K562 (cell line): ENCODE measurements around the gene ZFYVE1. TPM values are rescaled to one million over a fixed set of nuclear protein-coding genes. Genes with fewer than 3 reads are reported as not detected.
A peak's percentile ranks its signal among the peaks of the same experiment; 100 is the strongest.

Experiments
- C11orf30 ChIP-seq: fragments of 450-650 bp; IDR thresholded peaks from 2 replicates; pipeline ENCODE4 v1.6.1; 2016; ENCODE audit warnings: low read depth, mild to moderate bottlenecking
- CTBP1 ChIP-seq: fragments of 450-650 bp; IDR thresholded peaks from 2 replicates; pipeline ENCODE4 v1.6.1; 2016; ENCODE audit warnings: borderline replicate concordance
- E2F3 ChIP-seq: fragments of 250-450 bp; sonication (Bioruptor Pico); IDR thresholded peaks from 2 replicates; pipeline ENCODE4 v1.4.0; 2020; ENCODE audit warnings: mild to moderate bottlenecking
- EP400 ChIP-seq: fragments of 450-650 bp; IDR thresholded peaks from 2 replicates; pipeline ENCODE4 v1.6.1; 2017; ENCODE audit warnings: antibody characterized with exemption, mild to moderate bottlenecking, moderate library complexity
- GABPA ChIP-seq: fragments of 200-800 bp; sonication (Bioruptor generic); conservative IDR thresholded peaks from 2 replicates; pipeline ENCODE4 v1.6.1; 2016; ENCODE audit warnings: low read depth, missing genetic modification characterization, missing compliant biosample characterization
- KAT8 ChIP-seq: fragments of 450-650 bp; IDR thresholded peaks from 2 replicates; pipeline ENCODE4 v1.6.1; 2016; ENCODE audit warnings: low read depth, mild to moderate bottlenecking
- MTA1 ChIP-seq: fragments of 450-650 bp; IDR thresholded peaks from 2 replicates; pipeline ENCODE4 v1.6.1; 2017; ENCODE audit warnings: borderline replicate concordance
- PHF20 ChIP-seq: fragments of 450-650 bp; IDR thresholded peaks from 2 replicates; pipeline ENCODE4 v1.6.1; 2018; ENCODE audit not compliant: partially characterized antibody
- POLR2A ChIP-seq: fragments of 450-650 bp; conservative IDR thresholded peaks from 2 replicates; pipeline ENCODE4 v1.6.1; 2016
- POLR2B ChIP-seq: fragments of 450-650 bp; IDR thresholded peaks from 2 replicates; pipeline ENCODE4 v1.6.1; 2018; ENCODE audit warnings: low read depth; ENCODE audit not compliant: partially characterized antibody
- RAD51 ChIP-seq: fragments of 450-650 bp; IDR thresholded peaks from 2 replicates; pipeline ENCODE4 v1.7.1; 2016; ENCODE audit warnings: low read depth, mild to moderate bottlenecking, borderline replicate concordance
- SOX6 ChIP-seq: fragments of 450-650 bp; IDR thresholded peaks from 2 replicates; pipeline ENCODE4 v1.6.1; 2014; ENCODE audit warnings: mild to moderate bottlenecking
- TCFL5 ChIP-seq: fragments of 250-450 bp; sonication (Bioruptor Pico); conservative IDR thresholded peaks from 2 replicates; pipeline ENCODE4 v1.6.1; 2021; ENCODE audit warnings: mild to moderate bottlenecking, moderate library complexity, matching md5 sums
- ZBTB12 ChIP-seq: fragments of 250-450 bp; sonication (Bioruptor Pico); IDR thresholded peaks from 2 replicates; pipeline ENCODE4 v1.4.0; 2020
- ZNF174 ChIP-seq: fragments of 250-450 bp; sonication (Bioruptor Pico); IDR thresholded peaks from 2 replicates; pipeline ENCODE4 v1.4.0; 2020; ENCODE audit warnings: mild to moderate bottlenecking
- ZNF175 ChIP-seq: fragments of 200-800 bp; sonication (Bioruptor generic); IDR thresholded peaks from 2 replicates; pipeline ENCODE4 v1.6.1; 2016; ENCODE audit warnings: low read depth, mild to moderate bottlenecking, missing genetic modification characterization, missing compliant biosample characterization
- ZNF644 ChIP-seq: fragments of 200-800 bp; sonication (Bioruptor generic); IDR thresholded peaks from 2 replicates; pipeline ENCODE4 v1.6.1; 2016; ENCODE audit warnings: low read depth, missing genetic modification characterization, missing compliant biosample characterization
- polyA plus RNA-seq, 8 experiments: library from polyadenylated mRNA; depleted of rRNA in 4 of 8; stranded (reverse) in 5 of 8; unstranded in 3 of 8; fragments of >200 nt; fragmentation: Nextera tagmentation in 2 of 8; fragmentation: Illumina TruSeq in 1 of 8; extraction: Ambion mirVana in 2 of 8; extraction: Trizol in 1 of 8; gene quantifications; 2 replicates each; pipeline versions ENCODE4 v1.2.1 to v1.2.3, GENCODE V29; 2011 to 2014; ENCODE audit warnings: inconsistent platforms in 1 of 8, missing spikeins in 1 of 8
- total RNA-seq, 7 experiments: library from RNA; depleted of rRNA in 6 of 7; stranded (reverse); fragments of >200 nt in 6 of 7; fragmentation: Illumina TruSeq in 2 of 7; extraction: Trizol in 2 of 7; gene quantifications; 2 replicates each; pipeline versions ENCODE4 v1.2.1 to v1.2.3, GENCODE V29; 2011 to 2021; ENCODE audit warnings: low replicate concordance in 1 of 7
- TF ChIP-seq, protein P1 (sequence below): fragments of 450-650 bp; IDR thresholded peaks from 2 replicates; pipeline ENCODE4 v1.6.1; 2016; ENCODE audit warnings: low read depth, mild to moderate bottlenecking, moderate library complexity
- TF ChIP-seq, protein P2 (sequence below): sonication (generic); formaldehyde crosslinking; IDR thresholded peaks from 2 replicates; pipeline ENCODE4 v1.4.0; 2020; ENCODE audit warnings: mild to moderate bottlenecking, missing genetic modification reagents
- TF ChIP-seq, protein P3 (sequence below), 2 experiments: fragments of 450-650 bp; IDR thresholded peaks; 2 replicates each; pipeline ENCODE4 v1.6.1; 2018; ENCODE audit warnings: mild to moderate bottlenecking in 2 of 2, low read depth in 1 of 2; ENCODE audit not compliant: partially characterized antibody in 2 of 2

ZFYVE1 gene
- total and polyA plus RNA-seq, 9 of the 15 experiments (the other 6 are each of a cell fraction or from before 2014, with no cell fraction given): 0.62 to 5.5 (median 3.4) TPM

DNA sequence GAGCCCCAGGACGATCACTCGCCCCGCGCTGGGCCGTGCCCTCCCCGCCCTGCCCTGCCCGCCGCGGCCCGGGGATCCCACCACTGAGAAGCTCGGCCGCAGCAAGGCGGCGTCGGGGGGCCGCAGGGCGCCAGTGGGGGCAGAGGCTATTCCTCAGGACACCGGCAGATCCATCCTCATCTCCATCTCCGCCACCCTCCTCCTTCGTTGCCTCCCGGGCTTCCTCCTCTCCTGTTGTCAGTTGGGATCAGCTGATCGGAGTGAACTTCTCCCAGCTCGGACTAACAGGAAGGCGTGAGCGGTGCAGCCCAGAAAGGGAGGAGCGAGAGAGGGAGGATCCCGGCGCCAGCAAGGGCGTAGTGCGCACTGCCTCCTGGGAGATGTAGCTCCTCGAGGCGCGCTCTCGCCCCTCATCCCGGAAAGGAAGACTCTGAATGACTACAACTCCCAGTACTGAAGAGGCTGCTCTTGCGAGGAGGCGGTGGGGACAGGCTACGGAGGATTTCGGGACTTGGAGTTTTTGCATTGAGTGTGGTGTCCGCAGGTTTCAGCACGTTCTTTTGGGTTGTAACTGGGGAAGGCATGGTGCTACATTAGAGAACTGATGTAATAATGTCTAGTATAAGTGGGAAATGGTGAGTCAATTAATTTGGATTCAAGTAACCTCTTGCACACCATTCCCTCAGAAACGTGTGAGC lies at the start of gene ZFYVE1 (continued):
- TF ChIP-seq, protein P1, sequence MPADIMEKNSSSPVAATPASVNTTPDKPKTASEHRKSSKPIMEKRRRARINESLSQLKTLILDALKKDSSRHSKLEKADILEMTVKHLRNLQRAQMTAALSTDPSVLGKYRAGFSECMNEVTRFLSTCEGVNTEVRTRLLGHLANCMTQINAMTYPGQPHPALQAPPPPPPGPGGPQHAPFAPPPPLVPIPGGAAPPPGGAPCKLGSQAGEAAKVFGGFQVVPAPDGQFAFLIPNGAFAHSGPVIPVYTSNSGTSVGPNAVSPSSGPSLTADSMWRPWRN: no peak
- TF ChIP-seq POLR2A (peak; percentile 67), RAD51 (peak; percentile 65), TCFL5 (CRISPR knock-in tag) (no peak), ZNF175 (CRISPR knock-in tag) (peak; percentile 69; the same call in 1 of the 2 replicates), GABPA (peak; percentile 85), C11orf30 (no peak; the same call in 1 of the 2 replicates), PHF20 (peak; percentile 72), KAT8 (no peak), CTBP1 (peak; percentile 78), POLR2B (peak; percentile 40), EP400 (peak; percentile 58), ZNF644 (tag) (peak; percentile 94), SOX6 (no peak), ZBTB12 (CRISPR knock-in tag) (peak; percentile 81), E2F3 (CRISPR knock-in tag) (no peak), MTA1 (peak; percentile 95), ZNF174 (no peak)
- TF ChIP-seq, protein P2, sequence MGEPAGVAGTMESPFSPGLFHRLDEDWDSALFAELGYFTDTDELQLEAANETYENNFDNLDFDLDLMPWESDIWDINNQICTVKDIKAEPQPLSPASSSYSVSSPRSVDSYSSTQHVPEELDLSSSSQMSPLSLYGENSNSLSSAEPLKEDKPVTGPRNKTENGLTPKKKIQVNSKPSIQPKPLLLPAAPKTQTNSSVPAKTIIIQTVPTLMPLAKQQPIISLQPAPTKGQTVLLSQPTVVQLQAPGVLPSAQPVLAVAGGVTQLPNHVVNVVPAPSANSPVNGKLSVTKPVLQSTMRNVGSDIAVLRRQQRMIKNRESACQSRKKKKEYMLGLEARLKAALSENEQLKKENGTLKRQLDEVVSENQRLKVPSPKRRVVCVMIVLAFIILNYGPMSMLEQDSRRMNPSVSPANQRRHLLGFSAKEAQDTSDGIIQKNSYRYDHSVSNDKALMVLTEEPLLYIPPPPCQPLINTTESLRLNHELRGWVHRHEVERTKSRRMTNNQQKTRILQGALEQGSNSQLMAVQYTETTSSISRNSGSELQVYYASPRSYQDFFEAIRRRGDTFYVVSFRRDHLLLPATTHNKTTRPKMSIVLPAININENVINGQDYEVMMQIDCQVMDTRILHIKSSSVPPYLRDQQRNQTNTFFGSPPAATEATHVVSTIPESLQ (CRISPR knock-in tag): no peak
- TF ChIP-seq, protein P3, sequence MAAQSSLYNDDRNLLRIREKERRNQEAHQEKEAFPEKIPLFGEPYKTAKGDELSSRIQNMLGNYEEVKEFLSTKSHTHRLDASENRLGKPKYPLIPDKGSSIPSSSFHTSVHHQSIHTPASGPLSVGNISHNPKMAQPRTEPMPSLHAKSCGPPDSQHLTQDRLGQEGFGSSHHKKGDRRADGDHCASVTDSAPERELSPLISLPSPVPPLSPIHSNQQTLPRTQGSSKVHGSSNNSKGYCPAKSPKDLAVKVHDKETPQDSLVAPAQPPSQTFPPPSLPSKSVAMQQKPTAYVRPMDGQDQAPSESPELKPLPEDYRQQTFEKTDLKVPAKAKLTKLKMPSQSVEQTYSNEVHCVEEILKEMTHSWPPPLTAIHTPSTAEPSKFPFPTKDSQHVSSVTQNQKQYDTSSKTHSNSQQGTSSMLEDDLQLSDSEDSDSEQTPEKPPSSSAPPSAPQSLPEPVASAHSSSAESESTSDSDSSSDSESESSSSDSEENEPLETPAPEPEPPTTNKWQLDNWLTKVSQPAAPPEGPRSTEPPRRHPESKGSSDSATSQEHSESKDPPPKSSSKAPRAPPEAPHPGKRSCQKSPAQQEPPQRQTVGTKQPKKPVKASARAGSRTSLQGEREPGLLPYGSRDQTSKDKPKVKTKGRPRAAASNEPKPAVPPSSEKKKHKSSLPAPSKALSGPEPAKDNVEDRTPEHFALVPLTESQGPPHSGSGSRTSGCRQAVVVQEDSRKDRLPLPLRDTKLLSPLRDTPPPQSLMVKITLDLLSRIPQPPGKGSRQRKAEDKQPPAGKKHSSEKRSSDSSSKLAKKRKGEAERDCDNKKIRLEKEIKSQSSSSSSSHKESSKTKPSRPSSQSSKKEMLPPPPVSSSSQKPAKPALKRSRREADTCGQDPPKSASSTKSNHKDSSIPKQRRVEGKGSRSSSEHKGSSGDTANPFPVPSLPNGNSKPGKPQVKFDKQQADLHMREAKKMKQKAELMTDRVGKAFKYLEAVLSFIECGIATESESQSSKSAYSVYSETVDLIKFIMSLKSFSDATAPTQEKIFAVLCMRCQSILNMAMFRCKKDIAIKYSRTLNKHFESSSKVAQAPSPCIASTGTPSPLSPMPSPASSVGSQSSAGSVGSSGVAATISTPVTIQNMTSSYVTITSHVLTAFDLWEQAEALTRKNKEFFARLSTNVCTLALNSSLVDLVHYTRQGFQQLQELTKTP (IDR thresholded peaks at IDR 0.05; ENCODE audit: low read depth in 1 of 2, partially characterized antibody in 2 of 2): peak in 1 of 2 experiments; percentile 99
